Motor neuron (in vitro differentiated cells): ENCODE measurements around the gene ELFN2. TPM values are rescaled to one million over a fixed set of nuclear protein-coding genes. Genes with fewer than 3 reads are reported as not detected.
A peak's percentile ranks its signal among the peaks of the same experiment; 100 is the strongest.

Source experiments
- ATAC-seq, 8 experiments: fragments of 200-7000 bp; cut with Tn5 transposase; replicated peaks in 6 of 8; 2 replicates each; pipeline ENCODE4 v1.8.0; 2021; ENCODE audit warnings: mild to moderate bottlenecking in 8 of 8, moderate library complexity in 8 of 8
- H3K27ac ChIP-seq, 2 donors: fragments of 250-450 bp; sonication (Bioruptor Pico); 2 replicates each; pipeline ENCODE4 v1.9.0; 2021; ENCODE audit warnings: antibody characterized with exemption in 2 of 2, mild to moderate bottlenecking in 2 of 2, moderate library complexity in 1 of 2
- H3K4me1 ChIP-seq, 2 donors: fragments of 250-450 bp; sonication (Bioruptor Pico); replicated peaks in 1 of 2; 2 replicates each; pipeline ENCODE4 v1.6.1; 2021; ENCODE audit warnings: antibody characterized with exemption in 2 of 2, mild to moderate bottlenecking in 2 of 2, moderate library complexity in 1 of 2
- H3K4me3 ChIP-seq, 5 donors: fragments of 250-450 bp; sonication (Bioruptor Pico); 2 replicates each; pipeline ENCODE4 v1.9.0; 2021; ENCODE audit warnings: antibody characterized with exemption in 5 of 5, mild to moderate bottlenecking in 5 of 5, moderate library complexity in 4 of 5
- WGBS, 10 experiments: fragments of 450-650 bp; shearing (Covaris generic); methylation state at CpG; one replicate each; pipeline ENCODE4 v1.0.0; 2022; 5-methylcytosine and 5-hydroxymethylcytosine counted together
- in situ Hi-C, 9 experiments: fragments of 400-800 bp; cut with MboI; loops; one replicate each; pipeline ENCODE4 v1.15.0; 2021; ENCODE audit warnings: low sequenced_read_pairs in 9 of 9, low pct_unique_long_range_greater_than_20kb in 2 of 9; ENCODE audit not compliant: unreplicated experiment in 9 of 9
- total RNA-seq, 8 experiments: library from RNA; unstranded; fragments of 300-600 nt; gene quantifications; 2 replicates each; pipeline versions ENCODE4 v1.2.3 to v1.2.4, GENCODE V29; 2022

The ELFN2 gene
- total RNA-seq, 8 experiments from 2014 or later = 0.27 to 7.1 (median 2.7) TPM

DNA sequence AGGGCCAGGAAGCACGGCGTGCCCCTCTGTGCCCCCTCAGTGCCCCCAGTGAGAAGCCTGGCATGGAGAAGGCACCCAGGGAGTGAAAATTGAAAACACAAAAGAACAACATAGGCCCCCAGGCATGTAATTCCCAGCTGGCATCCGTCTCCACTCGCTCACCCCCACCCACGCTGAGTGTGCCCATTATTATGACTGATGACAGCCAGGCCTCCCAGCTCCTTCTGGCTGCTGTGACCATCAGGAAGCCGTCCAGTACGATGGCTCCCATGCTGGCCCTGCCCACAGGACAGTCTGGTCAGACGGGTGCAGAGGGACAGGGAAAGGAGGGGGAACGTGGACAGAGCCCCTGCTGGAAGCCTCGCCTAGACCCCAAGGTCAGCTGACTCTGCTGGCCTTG is 30.1 kb downstream of the ELFN2 start:
- Histone ChIP-seq H3K4me3 (no peak overlapping the region), H3K27ac (no peak overlapping the region), H3K4me1 (peaks cover 27 to 41% of the 10 kb centered on the region in 2 donors)
- WGBS, 10 experiments = 60 to 94% (median 80%) methylated on average over 2 to 4 of the region's 10 CpGs; no CpG with 5 or more reads in 7 of the 10 experiments
- in situ Hi-C loops = no loop called here
- no peak for ATAC-seq

DNA sequence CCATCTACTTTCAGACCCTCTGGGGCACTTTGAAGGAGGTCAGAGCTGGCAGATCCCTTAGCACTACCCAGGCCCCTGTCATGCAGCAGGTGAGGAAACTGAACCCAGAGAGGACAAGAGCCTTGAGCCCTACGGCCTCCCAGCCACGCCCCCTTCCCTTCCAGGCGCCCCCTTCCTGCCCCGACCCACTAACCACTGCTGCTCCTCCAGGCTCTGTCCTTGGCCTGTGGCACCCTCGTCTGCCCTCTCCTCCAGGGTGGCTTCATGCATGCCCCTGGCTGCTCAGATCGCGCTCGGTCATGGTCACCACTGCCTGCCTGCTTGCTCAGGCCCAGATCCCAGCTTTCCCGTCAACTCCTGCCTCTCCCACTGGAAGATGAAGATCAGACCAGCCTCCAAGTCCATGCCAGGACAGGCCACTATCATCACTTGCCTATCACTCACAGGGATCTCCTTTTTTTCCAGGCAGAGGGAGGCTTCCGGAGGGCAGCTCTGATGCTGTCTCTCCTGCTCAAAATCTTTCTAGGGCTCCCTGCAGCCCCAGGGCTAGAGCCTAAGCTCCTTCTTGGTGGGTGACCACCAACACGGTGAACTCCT is 30.7 kb downstream of the ELFN2 start:
- in situ Hi-C loops = no loop called here
- WGBS, 10 experiments = 40 to 100% (median 95%) methylated on average over 1 to 7 of the region's 11 CpGs; no CpG with 5 or more reads in 6 of the 10 experiments

DNA sequence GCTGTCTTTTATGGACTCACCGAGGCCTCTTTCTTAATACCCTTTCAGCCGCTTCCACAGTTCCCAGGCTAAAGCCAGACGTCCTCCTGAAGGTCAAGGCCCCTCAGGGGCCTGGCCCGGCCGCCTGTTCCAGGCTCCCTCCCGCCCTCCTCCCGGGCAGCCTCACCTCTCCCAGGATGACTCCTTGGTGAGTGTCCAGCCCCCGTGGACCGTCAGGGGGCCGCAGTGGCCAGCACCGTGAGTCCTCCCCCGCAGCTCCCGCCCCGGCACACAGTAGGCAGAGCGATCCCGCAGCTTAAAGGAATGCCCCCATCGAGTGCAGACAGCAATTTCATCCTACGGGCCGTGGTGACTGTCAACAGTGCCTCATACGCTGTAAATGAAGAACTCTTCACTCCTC is 32.9 kb downstream of the ELFN2 start:
- 33 to 100% methylated on average over 2 to 3 of the region's 20 CpGs; no CpG with 5 or more reads in 8 of the 10 experiments for WGBS, 10 experiments
- ATAC-seq = peak in 3 of 8 experiments; percentile 20 to 25 (median 25)
- in situ Hi-C loops = no loop called here
- peaks cover 16 to 26% of the 10 kb centered on the region in 2 donors for H3K4me1 ChIP-seq
- no peak overlapping the region for H3K4me3 ChIP-seq
- no peak overlapping the region for H3K27ac ChIP-seq

More for the DNA sequence above, 30.7 kb downstream of the ELFN2 start:
- Histone ChIP-seq H3K27ac (no peak overlapping the region), H3K4me1 (peaks cover 24 to 35% of the 10 kb centered on the region in 2 donors), H3K4me3 (no peak overlapping the region)
- no peak for ATAC-seq

DNA sequence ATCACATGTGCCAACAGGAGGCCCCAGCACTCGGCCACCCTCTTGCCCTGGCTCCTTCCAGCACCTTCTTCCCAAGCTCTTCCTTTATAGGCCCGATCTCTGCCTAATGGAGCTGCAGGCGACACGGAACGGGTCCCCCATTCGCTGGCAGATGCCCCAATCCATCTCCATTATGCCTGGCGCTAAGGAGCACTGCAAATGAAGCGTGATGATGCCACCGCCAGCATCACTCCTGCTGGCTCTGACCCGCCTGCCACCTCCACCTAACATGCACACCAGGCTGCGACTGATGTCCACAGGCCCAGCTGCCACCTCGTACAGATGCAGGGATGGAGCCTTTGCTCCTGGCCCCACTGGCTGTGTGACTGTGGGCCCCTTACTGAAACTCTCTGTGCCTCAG is 33.5 kb downstream of the ELFN2 start:
- in situ Hi-C loops = no loop called here
- H3K27ac ChIP-seq = no peak overlapping the region
- H3K4me3 ChIP-seq = no peak overlapping the region
- ATAC-seq = peak in 1 of 8 experiments; percentile 18
- 87 to 100% (median 96%) methylated on average over 1 to 3 of the region's 12 CpGs; no CpG with 5 or more reads in 4 of the 10 experiments for WGBS, 10 experiments
- H3K4me1 ChIP-seq = peaks cover 16 to 25% of the 10 kb centered on the region in 2 donors

DNA sequence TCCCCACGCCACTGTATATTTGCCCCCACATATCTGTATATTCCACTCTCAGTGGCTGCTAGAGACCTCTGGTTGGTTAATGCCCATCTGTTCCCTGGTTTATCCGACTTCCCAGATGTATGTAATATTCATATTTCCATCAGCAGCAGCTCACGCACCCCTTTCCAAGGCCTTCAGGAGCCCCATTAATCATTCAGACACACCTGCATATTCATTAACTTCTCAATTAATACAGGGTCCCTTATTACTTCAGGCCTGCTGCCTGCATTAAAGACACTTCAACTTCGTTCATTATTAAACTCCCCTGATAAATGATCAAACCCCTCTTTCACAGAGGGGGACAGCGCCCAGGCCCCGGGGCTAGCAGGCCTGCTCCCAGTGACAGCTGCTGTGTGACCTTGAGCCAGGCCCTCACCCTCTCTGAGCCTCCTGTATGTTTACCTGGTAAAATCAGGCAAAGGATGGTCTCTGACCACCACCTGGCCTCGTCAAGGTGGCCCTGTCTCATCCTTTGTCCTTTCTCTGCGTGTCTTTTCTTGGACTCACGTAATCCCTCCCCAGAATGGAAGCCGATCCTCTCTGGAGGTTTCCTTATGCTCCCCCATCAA is 34.5 kb downstream of the ELFN2 start:
- no peak for ATAC-seq
- in situ Hi-C loops = no loop called here
- no peak overlapping the region for H3K27ac ChIP-seq

DNA sequence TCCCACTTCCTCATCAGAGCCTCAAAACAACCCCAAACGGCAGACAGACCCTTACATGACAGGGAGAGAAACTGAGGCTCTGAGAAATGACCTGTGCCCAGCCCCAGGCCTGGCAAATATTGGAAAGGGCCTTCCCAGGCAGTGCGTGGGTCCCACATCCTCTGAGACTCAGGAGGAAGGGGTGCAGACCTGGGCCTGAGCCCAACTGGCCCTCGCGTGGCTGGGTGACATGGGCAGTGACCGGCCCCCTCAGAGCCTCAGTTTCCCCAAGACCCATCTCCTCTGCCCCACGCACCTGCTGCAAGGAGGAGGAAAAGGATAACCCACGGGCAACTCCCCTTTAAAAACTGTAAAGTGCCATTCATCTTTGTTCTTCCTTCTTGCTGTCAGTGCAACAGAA is 35.6 kb downstream of the ELFN2 start:
- 0 to 93% (median 58%) methylated on average over 1 to 4 of the region's 7 CpGs; no CpG with 5 or more reads in 4 of the 10 experiments for WGBS, 10 experiments
- peaks cover 14 to 30% of the 10 kb centered on the region in 2 donors for H3K4me1 ChIP-seq
- no peak overlapping the region for H3K27ac ChIP-seq
- ATAC-seq = no peak
- H3K4me3 ChIP-seq = no peak overlapping the region
- in situ Hi-C loops = no loop called here

More for the DNA sequence above, 34.5 kb downstream of the ELFN2 start:
- 44 to 88% (median 77%) methylated on average over 3 to 8 of the region's 10 CpGs; no CpG with 5 or more reads in 1 of the 10 experiments for WGBS, 10 experiments
- peaks cover 10 to 21% of the 10 kb centered on the region in 2 donors for H3K4me1 ChIP-seq
- H3K4me3 ChIP-seq = no peak overlapping the region

DNA sequence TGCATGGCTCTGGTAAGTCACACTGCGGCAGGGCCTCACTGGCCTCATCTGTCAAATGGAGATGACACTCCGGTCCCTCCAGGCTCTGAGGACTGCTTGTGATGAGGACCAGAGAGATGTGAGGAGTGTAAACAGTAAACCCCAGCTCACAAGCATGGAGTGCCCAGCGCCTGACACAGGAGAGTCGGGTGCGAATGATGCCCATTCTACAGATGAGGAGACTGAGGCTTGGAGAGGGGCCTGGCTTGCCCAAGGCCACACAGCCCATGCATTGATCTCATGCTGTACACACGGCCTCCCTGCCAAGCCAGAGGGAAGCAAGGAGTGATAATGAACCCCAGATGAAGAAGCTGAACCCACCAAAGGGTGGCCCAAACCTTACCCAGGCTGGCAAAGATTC is 37.2 kb downstream of the ELFN2 start:
- no peak overlapping the region for H3K4me3 ChIP-seq
- WGBS, 10 experiments = 50 to 85% (median 80%) methylated on average over 1 to 5 of the region's 6 CpGs; no CpG with 5 or more reads in 7 of the 10 experiments
- in situ Hi-C loops = no loop called here
- H3K4me1 ChIP-seq = peaks cover 19 to 36% of the 10 kb centered on the region in 2 donors
- no peak overlapping the region for H3K27ac ChIP-seq
- ATAC-seq = no peak

DNA sequence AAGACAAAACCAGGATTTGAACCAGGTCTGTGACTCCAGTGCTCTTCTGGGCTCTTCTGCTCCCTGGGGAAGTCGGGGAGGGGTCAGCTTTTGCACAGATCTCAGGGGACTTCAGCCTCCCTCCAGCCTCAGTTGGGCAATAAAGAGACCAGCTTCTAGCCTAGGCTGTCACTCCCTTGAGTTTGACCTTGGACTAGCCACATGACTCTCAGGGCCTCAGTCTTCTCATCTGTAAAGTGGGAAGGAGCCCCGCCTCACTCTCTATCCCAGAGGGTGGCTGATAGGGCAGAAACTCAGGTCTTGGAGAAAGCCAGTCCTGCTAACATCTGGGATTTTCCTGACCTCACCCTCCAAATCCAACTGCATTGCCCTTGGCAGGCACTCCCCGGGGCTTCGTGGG is 38.7 kb downstream of the ELFN2 start:
- 60 to 100% (median 100%) methylated on average over 1 to 2 of the region's 4 CpGs; no CpG with 5 or more reads in 4 of the 10 experiments for WGBS, 10 experiments
- Histone ChIP-seq H3K4me3 (no peak overlapping the region), H3K27ac (no peak overlapping the region), H3K4me1 (peaks cover 9 to 30% of the 10 kb centered on the region in 2 donors)
- in situ Hi-C loops = no loop called here
- ATAC-seq = no peak

DNA sequence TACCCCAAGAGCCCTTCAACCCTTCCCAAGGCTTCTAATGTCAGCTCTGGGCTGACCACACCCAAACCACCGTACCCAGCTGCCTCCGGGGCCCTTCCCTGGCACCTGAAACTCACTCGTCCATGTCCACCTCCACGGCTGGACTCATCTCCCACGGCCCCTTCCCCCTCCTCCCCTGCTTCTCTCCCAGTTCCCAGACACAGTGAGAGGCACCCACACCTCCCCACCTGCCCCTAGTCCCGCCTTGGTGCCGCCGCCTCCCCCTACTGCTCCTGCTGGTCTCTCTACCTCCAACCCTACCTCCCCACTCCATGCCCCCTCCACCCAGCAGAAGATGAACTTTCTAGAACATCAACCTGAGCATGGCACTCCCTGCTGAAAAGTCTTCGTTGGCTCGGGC is 39.5 kb downstream of the ELFN2 start:
- 60% methylated on average over 4 of the region's 10 CpGs; no CpG with 5 or more reads in 9 of the 10 experiments for WGBS, 10 experiments
- H3K27ac ChIP-seq = no peak overlapping the region
- in situ Hi-C loops = no loop called here
- no peak for ATAC-seq
- H3K4me3 ChIP-seq = no peak overlapping the region
- peaks cover 14 to 30% of the 10 kb centered on the region in 2 donors for H3K4me1 ChIP-seq

DNA sequence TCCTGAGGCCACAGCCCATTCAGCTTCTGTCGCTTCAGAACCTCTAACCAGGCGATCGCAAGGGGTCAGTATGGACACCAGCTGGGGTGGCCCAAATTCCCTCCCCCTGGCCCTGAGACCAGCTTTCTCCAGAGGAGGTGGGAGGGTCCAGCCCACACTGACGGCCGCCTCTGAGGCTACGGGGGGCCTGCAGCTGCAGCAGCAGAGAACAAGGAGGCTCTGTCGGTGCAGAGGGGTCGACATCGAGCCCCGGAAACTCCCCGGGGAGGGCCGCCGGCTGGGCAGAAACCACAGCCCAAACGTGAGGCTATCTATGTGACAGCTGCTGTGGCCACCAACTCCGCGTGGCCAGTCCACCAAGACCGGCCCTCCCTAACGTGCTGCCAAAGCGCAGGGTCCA is 40.8 kb downstream of the ELFN2 start:
- peak in 3 of 8 experiments; percentile 11 to 17 (median 15) for ATAC-seq
- whole genome bisulfite sequencing, 10 experiments = 28 to 61% (median 55%) methylated on average over 4 to 16 of the region's 19 CpGs; no CpG with 5 or more reads in 5 of the 10 experiments

DNA sequence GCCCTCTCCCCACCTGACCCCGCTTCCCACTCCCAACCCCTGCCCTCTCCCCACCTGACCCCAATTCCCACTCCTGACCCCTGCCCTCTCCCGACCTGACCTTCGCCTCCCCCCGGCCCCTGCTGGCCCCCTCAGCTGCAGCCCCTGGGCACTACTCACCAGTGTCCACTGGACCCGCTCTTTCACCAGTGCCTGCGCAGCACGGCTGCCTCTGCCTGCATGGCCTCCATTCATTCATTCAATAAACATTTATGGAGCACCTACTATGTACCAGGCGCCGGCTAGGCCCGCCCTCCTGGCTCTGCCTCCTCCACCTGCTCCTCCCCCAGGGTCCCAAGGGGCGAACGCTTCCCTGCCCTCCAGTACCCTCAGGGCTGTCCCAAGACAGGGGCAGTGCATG is 42.6 kb downstream of the ELFN2 start:
- in situ Hi-C loops = no loop called here
- peaks cover 28 to 39% of the 10 kb centered on the region in 2 donors for H3K4me1 ChIP-seq
- no peak for ATAC-seq
- no peak overlapping the region for H3K27ac ChIP-seq
- no peak overlapping the region for H3K4me3 ChIP-seq
- 100% methylated on average over 2 of the region's 12 CpGs; no CpG with 5 or more reads in 9 of the 10 experiments for WGBS, 10 experiments

More for the DNA sequence above, 40.8 kb downstream of the ELFN2 start:
- in situ Hi-C loops = no loop called here
- Histone ChIP-seq H3K27ac (peak overlapping the region in 1 of 2 donors; percentile 22), H3K4me1 (peaks cover 16 to 32% of the 10 kb centered on the region in 2 donors), H3K4me3 (no peak overlapping the region)

DNA sequence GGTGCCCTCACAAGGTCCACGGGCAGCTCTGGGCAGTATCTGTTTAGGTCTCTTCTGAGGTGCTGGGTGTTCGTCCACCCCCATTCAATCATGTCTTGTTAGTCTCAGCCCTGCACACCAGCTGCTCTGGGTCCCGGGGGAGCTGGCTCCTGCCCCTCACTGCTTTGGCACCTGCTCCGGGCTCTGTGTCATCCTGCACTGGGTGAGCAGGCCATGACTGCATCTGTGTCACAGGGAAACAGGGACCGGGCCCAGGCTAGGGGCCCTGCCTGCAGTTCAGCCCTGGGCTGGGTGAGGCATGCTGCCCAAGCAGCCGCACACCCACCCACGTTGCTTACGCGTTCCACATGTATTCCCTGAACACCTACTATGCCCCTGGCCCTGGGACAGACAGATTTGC is 43.9 kb downstream of the ELFN2 start:
- in situ Hi-C loops = no loop called here
- WGBS, 10 experiments = 0 to 96% (median 40%) methylated on average over 1 to 5 of the region's 9 CpGs; no CpG with 5 or more reads in 5 of the 10 experiments
- peaks cover 42 to 51% of the 10 kb centered on the region in 2 donors for H3K4me1 ChIP-seq

DNA sequence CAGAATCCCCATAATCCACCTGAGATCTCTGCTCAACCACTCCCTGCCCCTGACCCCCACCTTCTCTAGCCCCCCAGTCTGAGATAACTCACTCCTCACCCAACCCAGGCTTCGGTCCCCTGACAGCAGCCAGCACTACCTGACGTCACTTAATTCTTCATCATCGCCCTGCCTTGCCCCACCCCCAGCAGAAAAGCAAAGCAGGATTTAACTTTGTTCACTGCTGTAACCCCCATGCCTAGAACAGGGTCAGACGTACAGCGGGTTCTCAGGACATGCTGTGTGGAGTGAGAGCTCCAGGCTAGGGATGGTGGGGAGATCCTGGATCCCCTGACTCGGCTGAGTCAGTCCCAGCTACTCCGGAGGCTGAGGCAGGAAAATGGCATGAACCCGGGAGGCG is 45.8 kb downstream of the ELFN2 start:
- no peak overlapping the region for H3K4me3 ChIP-seq
- H3K27ac ChIP-seq = no peak overlapping the region
- H3K4me1 ChIP-seq = peaks cover 47 to 49% of the 10 kb centered on the region in 2 donors
- 80 to 100% (median 81%) methylated on average over 1 to 6 of the region's 9 CpGs; no CpG with 5 or more reads in 7 of the 10 experiments for whole genome bisulfite sequencing, 10 experiments
- peak in 6 of 8 experiments; percentile 4 to 40 (median 18) for ATAC-seq
- in situ Hi-C loops = no loop called here

More for the DNA sequence above, 43.9 kb downstream of the ELFN2 start:
- no peak overlapping the region for H3K27ac ChIP-seq
- ATAC-seq = peak in 5 of 8 experiments; percentile 45 to 65 (median 58)
- H3K4me3 ChIP-seq = no peak overlapping the region
